Measurements from ENCODE around the gene TPRA1.
"Not testable (repeated sequence)": the region's sequence is repeated elsewhere in the genome, so short reads cannot be mapped to it uniquely, and the experiment has no call there.

Gene TPRA1

DNA sequence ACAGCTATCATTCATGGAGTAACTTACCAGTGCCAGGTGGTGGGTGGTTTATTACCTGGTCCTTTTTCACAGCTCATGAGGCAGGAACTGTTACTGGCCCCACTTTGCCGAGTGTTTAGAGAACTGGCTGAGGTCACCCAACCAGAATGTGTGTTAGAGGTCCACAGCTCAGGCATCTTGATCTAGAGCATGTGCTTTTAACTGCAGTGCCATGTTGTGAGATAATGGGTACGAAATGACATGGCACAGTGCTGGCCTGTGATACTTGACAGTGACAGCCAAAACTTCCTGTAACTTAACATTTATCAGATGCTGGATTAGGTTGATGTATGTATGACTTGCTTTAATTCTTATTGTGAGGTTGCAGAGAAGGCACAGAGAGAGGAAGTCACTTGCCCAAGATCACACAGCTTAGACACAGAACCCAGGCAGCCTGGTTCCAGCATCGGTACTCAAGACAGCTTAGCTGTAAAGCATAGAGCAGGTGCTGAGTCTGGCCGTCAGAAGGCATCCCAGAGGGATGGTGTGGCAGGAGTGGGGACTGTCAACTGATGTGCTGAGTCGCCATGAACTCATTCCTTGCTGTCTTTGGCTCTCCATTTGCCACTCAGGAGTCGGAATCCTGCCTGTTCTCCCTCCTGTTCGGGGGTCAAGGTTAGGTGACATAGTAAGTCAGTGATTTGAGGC is 17.3 kb upstream of the TPRA1 start:
- DNase-seq (no peak), ATAC-seq (ENCODE audit: insufficient read depth, low read depth) (no peak)
- Histone ChIP-seq H3K4me2 (ENCODE audit: insufficient read depth, low read length) (peak overlapping the region; percentile 10; the same call in 1 of the 2 replicates), H2AFZ (ENCODE audit: low read depth, low read length) (no peak overlapping the region), H3K36me3 (ENCODE audit: insufficient read depth, low read length) (peaks cover 91% of the 10 kb centered on the region), H3K79me2 (ENCODE audit: insufficient read depth, low read length) (peaks cover 84% of the 10 kb centered on the region), H3K4me3 (ENCODE audit: low read depth in 1 of 2, low read length in 2 of 2) (no peak overlapping the region), H3K9ac (ENCODE audit: low read depth, low read length) (no peak overlapping the region), H3K27ac (ENCODE audit: low read length) (no peak overlapping the region), H3K4me1 (ENCODE audit: insufficient read depth, low read length) (peaks cover 10% of the 10 kb centered on the region; the same call in 1 of the 2 replicates), H3K9me3 (ENCODE audit: insufficient read depth, low read length, severe bottlenecking) (no peaks in the 10 kb centered on the region), H3K27me3 (ENCODE audit: insufficient read depth, low read length, poor library complexity) (no peaks in the 10 kb centered on the region), H4K20me1 (ENCODE audit: insufficient read depth, low read length) (peaks cover 85% of the 10 kb centered on the region)
- TF ChIP-seq EZH2 (IDR thresholded peaks at IDR 0.05; ENCODE audit: borderline replicate concordance, low read depth, low read length, severe bottlenecking): no peak
- TF ChIP-seq, protein P1, sequence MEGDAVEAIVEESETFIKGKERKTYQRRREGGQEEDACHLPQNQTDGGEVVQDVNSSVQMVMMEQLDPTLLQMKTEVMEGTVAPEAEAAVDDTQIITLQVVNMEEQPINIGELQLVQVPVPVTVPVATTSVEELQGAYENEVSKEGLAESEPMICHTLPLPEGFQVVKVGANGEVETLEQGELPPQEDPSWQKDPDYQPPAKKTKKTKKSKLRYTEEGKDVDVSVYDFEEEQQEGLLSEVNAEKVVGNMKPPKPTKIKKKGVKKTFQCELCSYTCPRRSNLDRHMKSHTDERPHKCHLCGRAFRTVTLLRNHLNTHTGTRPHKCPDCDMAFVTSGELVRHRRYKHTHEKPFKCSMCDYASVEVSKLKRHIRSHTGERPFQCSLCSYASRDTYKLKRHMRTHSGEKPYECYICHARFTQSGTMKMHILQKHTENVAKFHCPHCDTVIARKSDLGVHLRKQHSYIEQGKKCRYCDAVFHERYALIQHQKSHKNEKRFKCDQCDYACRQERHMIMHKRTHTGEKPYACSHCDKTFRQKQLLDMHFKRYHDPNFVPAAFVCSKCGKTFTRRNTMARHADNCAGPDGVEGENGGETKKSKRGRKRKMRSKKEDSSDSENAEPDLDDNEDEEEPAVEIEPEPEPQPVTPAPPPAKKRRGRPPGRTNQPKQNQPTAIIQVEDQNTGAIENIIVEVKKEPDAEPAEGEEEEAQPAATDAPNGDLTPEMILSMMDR (IDR thresholded peaks at IDR 0.05; ENCODE audit: borderline replicate concordance, extremely low read depth, low read length, poor library complexity, severe bottlenecking): no peak

DNA sequence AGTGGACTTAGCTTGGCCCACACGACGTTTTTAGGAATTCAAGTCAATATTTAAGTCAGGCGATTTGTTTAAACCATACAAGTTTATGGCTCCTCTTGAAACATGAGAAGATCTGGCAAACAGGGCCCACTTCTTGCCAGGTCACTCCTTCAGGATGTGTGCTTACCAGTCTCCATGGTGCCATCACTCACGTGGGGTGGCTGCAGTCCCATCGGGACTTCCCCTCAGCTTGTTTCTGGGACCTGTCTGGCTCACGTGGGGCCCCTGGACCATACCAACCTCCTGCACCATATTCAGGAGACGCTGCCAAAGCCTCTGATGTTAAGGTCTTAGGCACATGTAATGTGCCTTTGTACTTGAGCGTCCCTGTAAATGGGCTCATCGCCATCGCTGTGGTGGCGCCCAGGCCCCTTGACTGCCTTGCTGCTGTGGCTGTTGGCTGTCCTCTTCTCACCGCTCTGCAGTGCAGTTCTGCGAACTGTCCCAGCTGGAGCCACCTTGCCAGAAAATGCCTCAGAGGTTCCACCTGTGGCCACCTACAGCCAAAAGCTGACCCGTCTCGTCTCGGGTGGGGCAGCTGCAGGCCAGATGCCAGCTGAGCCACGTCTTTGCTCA is 16.6 kb upstream of the TPRA1 start:
- peaks cover 85% of the 10 kb centered on the region for H4K20me1 ChIP-seq (ENCODE audit: insufficient read depth, low read length)

DNA sequence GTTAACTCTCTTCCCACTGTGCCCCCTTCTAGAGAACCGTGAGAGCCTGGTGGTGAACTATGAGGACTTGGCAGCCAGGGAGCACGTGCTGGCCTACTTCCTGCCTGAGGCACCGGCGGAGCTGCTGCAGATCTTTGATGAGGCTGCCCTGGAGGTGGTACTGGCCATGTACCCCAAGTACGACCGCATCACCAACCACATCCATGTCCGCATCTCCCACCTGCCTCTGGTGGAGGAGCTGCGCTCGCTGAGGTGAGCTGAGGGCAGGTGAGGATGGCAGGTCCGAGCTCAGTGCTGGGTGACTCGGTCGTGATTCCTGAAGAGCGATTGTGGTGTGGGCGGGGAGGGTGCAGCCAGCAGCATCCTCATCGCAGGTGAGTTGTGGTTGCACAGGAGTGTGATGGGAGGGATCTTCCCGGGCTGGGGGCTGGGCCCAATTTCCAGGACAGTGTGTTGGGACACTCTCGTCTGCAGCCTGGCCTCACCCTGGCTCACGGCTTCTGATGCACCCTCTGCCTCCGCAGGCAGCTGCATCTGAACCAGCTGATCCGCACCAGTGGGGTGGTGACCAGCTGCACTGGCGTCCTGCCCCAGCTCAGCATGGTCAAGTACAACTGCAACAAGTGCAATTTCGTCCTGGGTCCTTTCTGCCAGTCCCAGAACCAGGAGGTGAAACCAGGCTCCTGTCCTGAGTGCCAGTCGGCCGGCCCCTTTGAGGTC is 15.7 kb upstream of the TPRA1 start:
- Histone ChIP-seq H3K9ac (ENCODE audit: low read depth, low read length) (no peak overlapping the region), H3K79me2 (ENCODE audit: insufficient read depth, low read length) (peaks cover 90% of the 10 kb centered on the region)
- ATAC-seq (ENCODE audit: insufficient read depth, low read depth): peak; percentile 12; the same call in 1 of the 3 replicates

More for the DNA sequence above, 16.6 kb upstream of the TPRA1 start:
- Histone ChIP-seq H3K4me3 (ENCODE audit: low read depth in 1 of 2, low read length in 2 of 2) (no peak overlapping the region), H3K4me1 (ENCODE audit: insufficient read depth, low read length) (peaks cover 17% of the 10 kb centered on the region), H3K9me3 (ENCODE audit: insufficient read depth, low read length, severe bottlenecking) (no peaks in the 10 kb centered on the region), H3K27ac (ENCODE audit: low read length) (no peak overlapping the region), H3K36me3 (ENCODE audit: insufficient read depth, low read length) (peaks cover 91% of the 10 kb centered on the region), H3K79me2 (ENCODE audit: insufficient read depth, low read length) (peaks cover 85% of the 10 kb centered on the region), H2AFZ (ENCODE audit: low read depth, low read length) (no peak overlapping the region), H3K9ac (ENCODE audit: low read depth, low read length) (no peak overlapping the region), H3K4me2 (ENCODE audit: insufficient read depth, low read length) (peak overlapping the region; percentile 10; the same call in 1 of the 2 replicates), H3K27me3 (ENCODE audit: insufficient read depth, low read length, poor library complexity) (no peaks in the 10 kb centered on the region)
- no peak for ATAC-seq (ENCODE audit: insufficient read depth, low read depth)
- no peak for DNase-seq
- TF ChIP-seq, protein P1 (IDR thresholded peaks at IDR 0.05; ENCODE audit: borderline replicate concordance, extremely low read depth, low read length, poor library complexity, severe bottlenecking): no peak
- TF ChIP-seq EZH2 (IDR thresholded peaks at IDR 0.05; ENCODE audit: borderline replicate concordance, low read depth, low read length, severe bottlenecking): no peak

DNA sequence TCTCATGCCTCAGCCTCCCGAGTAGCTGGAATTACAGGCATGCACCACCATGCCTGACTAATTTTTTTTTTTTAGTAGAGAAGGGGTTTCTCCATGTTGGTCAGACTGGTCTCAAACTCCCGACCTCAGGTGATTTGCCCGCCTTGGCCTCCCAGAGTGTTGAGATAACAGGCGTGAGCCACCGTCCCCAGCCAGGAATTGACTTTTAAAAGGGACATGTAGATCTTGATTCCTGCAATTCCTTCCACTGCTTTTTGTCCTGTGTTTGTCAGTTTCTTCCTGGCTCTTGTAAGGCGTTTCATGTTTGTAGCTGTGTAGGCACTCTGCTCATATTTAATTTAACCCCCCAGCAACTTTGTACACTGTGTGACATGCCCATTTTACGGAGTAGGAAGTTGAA is 15.0 kb upstream of the TPRA1 start:
- not testable (repeated sequence) for H3K4me2 ChIP-seq (ENCODE audit: insufficient read depth, low read length); H3K27me3 ChIP-seq (ENCODE audit: insufficient read depth, low read length, poor library complexity); ATAC-seq (ENCODE audit: insufficient read depth, low read depth); DNase-seq; H3K9ac ChIP-seq (ENCODE audit: low read depth, low read length); H2AFZ ChIP-seq (ENCODE audit: low read depth, low read length); H3K27ac ChIP-seq (ENCODE audit: low read length); H3K4me3 ChIP-seq (ENCODE audit: low read depth in 1 of 2, low read length in 2 of 2); H3K9me3 ChIP-seq (ENCODE audit: insufficient read depth, low read length, severe bottlenecking)
- H3K36me3 ChIP-seq (ENCODE audit: insufficient read depth, low read length): peaks cover 95% of the 10 kb centered on the region
- peaks cover 32% of the 10 kb centered on the region for H3K4me1 ChIP-seq (ENCODE audit: insufficient read depth, low read length)
- peaks cover 86% of the 10 kb centered on the region for H4K20me1 ChIP-seq (ENCODE audit: insufficient read depth, low read length)
- peaks cover 90% of the 10 kb centered on the region for H3K79me2 ChIP-seq (ENCODE audit: insufficient read depth, low read length)

More for the DNA sequence above, 15.7 kb upstream of the TPRA1 start:
- Histone ChIP-seq H3K4me1 (ENCODE audit: insufficient read depth, low read length) (peaks cover 25% of the 10 kb centered on the region), H3K36me3 (ENCODE audit: insufficient read depth, low read length) (peaks cover 95% of the 10 kb centered on the region), H4K20me1 (ENCODE audit: insufficient read depth, low read length) (peaks cover 89% of the 10 kb centered on the region), H3K9me3 (ENCODE audit: insufficient read depth, low read length, severe bottlenecking) (no peaks in the 10 kb centered on the region), H3K4me3 (ENCODE audit: low read depth in 1 of 2, low read length in 2 of 2) (no peak overlapping the region), H3K4me2 (ENCODE audit: insufficient read depth, low read length) (no peak overlapping the region; the same call in 1 of the 2 replicates), H3K27ac (ENCODE audit: low read length) (no peak overlapping the region), H3K27me3 (ENCODE audit: insufficient read depth, low read length, poor library complexity) (no peaks in the 10 kb centered on the region), H2AFZ (ENCODE audit: low read depth, low read length) (no peak overlapping the region)
- no peak for DNase-seq
- no peak for TF ChIP-seq EZH2 (IDR thresholded peaks at IDR 0.05; ENCODE audit: borderline replicate concordance, low read depth, low read length, severe bottlenecking)
- TF ChIP-seq, protein P1 (IDR thresholded peaks at IDR 0.05; ENCODE audit: borderline replicate concordance, extremely low read depth, low read length, poor library complexity, severe bottlenecking): no peak
